Testis (tissue), 3 donors: ENCODE results near the gene LAMA3. TPM values are rescaled to one million over a fixed set of nuclear protein-coding genes. Genes with fewer than 3 reads are reported as not detected.
A peak's percentile ranks its signal among the peaks of the same experiment; 100 is the strongest.

ENCODE experiments used
- DNase-seq: peaks from one replicate; pipeline ENCODE4 v3.0.0-alpha.2; 2019
- H3K27ac ChIP-seq, 2 donors: fragments of 200-600 bp; sonication (generic); one replicate each; pipeline ENCODE4 v1.5.1; 2019
- H3K27me3 ChIP-seq: fragments of 200-600 bp; sonication (generic); one replicate; pipeline ENCODE4 v1.5.1; 2019
- H3K36me3 ChIP-seq: fragments of 200-600 bp; sonication (generic); one replicate; pipeline ENCODE4 v1.5.1; 2017; ENCODE audit warnings: low read depth; ENCODE audit errors: missing control alignments
- H3K4me1 ChIP-seq: fragments of 200-600 bp; sonication (generic); one replicate; pipeline ENCODE4 v1.5.1; 2019
- H3K4me3 ChIP-seq, 2 donors: fragments of 200-600 bp; sonication (generic); one replicate each; pipeline ENCODE4 v1.5.1; 2017 to 2019
- H3K9me3 ChIP-seq: fragments of 200-600 bp; sonication (generic); one replicate; pipeline ENCODE4 v1.5.1; 2017
- POLR2A ChIP-seq: fragments of 450-650 bp; IDR thresholded peaks from one replicate; pipeline ENCODE4 v1.6.1; 2017; ENCODE audit warnings: antibody characterized with exemption, mild to moderate bottlenecking, moderate library complexity
- WGBS, 2 donors: methylation state at CpG; one replicate each; pipeline ENCODE4 v1.1.5; 2018; 5-methylcytosine and 5-hydroxymethylcytosine counted together
- intact Hi-C: fragments of 100-400 bp; cut with DNase I; formaldehyde crosslinking; loops from one replicate; pipeline ENCODE4 v1.15.1; 2023; ENCODE audit warnings: low total_unique reads
- polyA plus RNA-seq: library from polyadenylated mRNA; stranded (reverse); fragments of 350-450 nt; fragmentation: Illumina TruSeq; extraction: RNeasy Lipid Tissue Mini Kit (QIAGEN cat#74804); gene quantifications from one replicate; pipeline ENCODE4 v1.2.3, GENCODE V29; 2014; ENCODE audit warnings: low read depth, low replicate concordance; ENCODE audit not compliant: insufficient read depth
- total RNA-seq, 2 donors: library from RNA; depleted of rRNA; stranded (reverse); fragments of >200 nt; gene quantifications; one replicate each; pipeline ENCODE4 v1.2.3, GENCODE V29; 2016
- TF ChIP-seq, protein P1 (sequence below), 3 experiments: fragments of 450-650 bp in 2 of 3; fragments of 200-600 bp in 1 of 3; sonication (generic) in 1 of 3; IDR thresholded peaks; one replicate each; pipeline ENCODE4 v1.5.1; 2016 to 2019; ENCODE audit warnings: antibody characterized with exemption in 3 of 3, mild to moderate bottlenecking in 2 of 3, moderate library complexity in 1 of 3

Gene LAMA3
- total and polyA plus RNA-seq, 3 donors from 2014 or later: 11.9 to 22.1 (median 14.1) TPM

DNA sequence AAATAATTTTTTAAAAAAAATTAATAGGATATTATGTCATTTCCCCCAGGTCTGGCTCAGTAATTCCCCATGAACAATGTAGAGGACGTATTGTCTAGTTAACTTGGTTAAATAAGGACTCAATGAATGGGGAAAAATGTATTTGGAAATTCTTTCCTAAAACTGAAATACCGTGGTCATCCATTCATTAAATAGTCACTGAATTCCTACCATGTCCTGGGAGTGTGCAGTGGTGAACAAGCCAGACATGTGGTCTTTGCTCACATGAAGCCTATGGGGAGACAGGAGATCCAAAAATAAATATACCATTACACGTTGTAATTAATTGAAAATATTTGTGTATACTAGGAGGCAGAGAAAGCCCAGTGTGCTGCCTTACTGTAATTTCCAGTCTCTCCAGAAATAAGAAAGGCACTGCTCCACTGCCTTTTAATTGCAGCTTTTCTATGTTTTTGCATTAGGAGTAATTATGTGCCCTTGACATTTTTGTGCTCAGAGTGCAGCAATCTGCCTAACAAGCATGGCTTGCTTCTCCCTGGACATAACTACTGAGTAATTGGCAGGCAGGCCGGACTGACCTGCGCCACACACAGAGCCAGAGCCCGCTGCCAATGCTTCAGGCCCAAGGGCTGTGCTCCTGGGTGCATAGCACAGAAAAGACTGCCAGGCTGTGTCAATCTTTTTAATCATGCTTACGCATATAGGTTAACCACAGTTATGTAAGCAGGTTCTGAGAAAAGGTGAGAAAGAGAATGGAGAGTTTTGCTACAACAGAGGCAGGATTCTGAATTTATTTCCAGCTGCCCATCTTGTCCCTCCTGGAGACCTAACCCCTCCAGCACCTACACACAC lies 303.1 kb downstream of the LAMA3 start:
- Histone ChIP-seq H3K4me1 (peaks cover 9% of the 10 kb centered on the region), H3K36me3 (no peaks in the 10 kb centered on the region), H3K4me3 (no peak overlapping the region), H3K9me3 (no peaks in the 10 kb centered on the region), H3K27me3 (no peaks in the 10 kb centered on the region), H3K27ac (no peak overlapping the region)
- intact Hi-C loops: no loop called here
- 38 to 39% methylated on average over 7 of the region's 7 CpGs for WGBS, 2 donors
- TF ChIP-seq POLR2A: no peak
- TF ChIP-seq, protein P1, sequence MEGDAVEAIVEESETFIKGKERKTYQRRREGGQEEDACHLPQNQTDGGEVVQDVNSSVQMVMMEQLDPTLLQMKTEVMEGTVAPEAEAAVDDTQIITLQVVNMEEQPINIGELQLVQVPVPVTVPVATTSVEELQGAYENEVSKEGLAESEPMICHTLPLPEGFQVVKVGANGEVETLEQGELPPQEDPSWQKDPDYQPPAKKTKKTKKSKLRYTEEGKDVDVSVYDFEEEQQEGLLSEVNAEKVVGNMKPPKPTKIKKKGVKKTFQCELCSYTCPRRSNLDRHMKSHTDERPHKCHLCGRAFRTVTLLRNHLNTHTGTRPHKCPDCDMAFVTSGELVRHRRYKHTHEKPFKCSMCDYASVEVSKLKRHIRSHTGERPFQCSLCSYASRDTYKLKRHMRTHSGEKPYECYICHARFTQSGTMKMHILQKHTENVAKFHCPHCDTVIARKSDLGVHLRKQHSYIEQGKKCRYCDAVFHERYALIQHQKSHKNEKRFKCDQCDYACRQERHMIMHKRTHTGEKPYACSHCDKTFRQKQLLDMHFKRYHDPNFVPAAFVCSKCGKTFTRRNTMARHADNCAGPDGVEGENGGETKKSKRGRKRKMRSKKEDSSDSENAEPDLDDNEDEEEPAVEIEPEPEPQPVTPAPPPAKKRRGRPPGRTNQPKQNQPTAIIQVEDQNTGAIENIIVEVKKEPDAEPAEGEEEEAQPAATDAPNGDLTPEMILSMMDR (IDR thresholded peaks at IDR 0.05): no peak
- peak; percentile 66 for DNase-seq

- Histone ChIP-seq H3K9me3 (no peaks in the 10 kb centered on the region), H3K27me3 (no peaks in the 10 kb centered on the region), H3K27ac (no peak overlapping the region), H3K4me1 (peaks cover 9% of the 10 kb centered on the region), H3K36me3 (no peaks in the 10 kb centered on the region), H3K4me3 (no peak overlapping the region)
- DNase-seq: no peak
- TF ChIP-seq, protein P1 (IDR thresholded peaks at IDR 0.05): no peak
- no peak for TF ChIP-seq POLR2A
- WGBS, 2 donors: 45 to 67% methylated on average over 2 of the region's 2 CpGs
- intact Hi-C loops: no loop called here
Measured at GRCh38 chr18:23992941-23993280, 303.7 kb downstream of the LAMA3 start.

- Histone ChIP-seq H3K36me3 (no peaks in the 10 kb centered on the region), H3K4me3 (no peak overlapping the region), H3K27ac (no peak overlapping the region), H3K4me1 (peaks cover 9% of the 10 kb centered on the region), H3K27me3 (no peaks in the 10 kb centered on the region), H3K9me3 (no peaks in the 10 kb centered on the region)
- no peak for TF ChIP-seq POLR2A
- TF ChIP-seq, protein P1 (IDR thresholded peaks at IDR 0.05): no peak
- intact Hi-C loops: no loop called here
- WGBS, 2 donors: 51% methylated on average over 9 of the region's 9 CpGs
- peak; percentile 37 for DNase-seq
Measured at GRCh38 chr18:23994361-23994902, 305.2 kb downstream of the LAMA3 start.

DNA sequence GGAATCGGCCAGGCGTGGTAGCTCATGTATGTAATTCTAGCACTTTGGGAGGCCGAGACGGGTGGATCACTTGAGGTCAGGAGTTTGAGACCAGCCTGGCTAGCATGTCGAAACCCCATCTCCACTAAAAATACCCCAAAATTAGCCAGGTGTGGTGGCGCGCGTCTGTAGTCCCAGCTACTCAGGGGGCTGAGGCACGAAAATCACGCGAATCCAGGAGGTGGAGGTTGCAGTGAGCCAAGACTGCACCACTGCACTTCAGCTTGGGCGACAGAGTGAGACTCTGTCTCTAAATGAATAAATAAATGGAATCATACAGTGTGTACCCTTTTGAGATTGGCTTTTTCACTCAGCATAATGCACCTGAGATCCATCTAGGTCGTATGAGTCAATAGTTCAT lies 305.9 kb downstream of the LAMA3 start:
- no peak overlapping the region for H3K4me3 ChIP-seq
- no peaks in the 10 kb centered on the region for H3K27me3 ChIP-seq
- WGBS, 2 donors: 94 to 96% methylated on average over 13 of the region's 13 CpGs
- peaks cover 9% of the 10 kb centered on the region for H3K4me1 ChIP-seq
- no peak overlapping the region for H3K27ac ChIP-seq
- no peaks in the 10 kb centered on the region for H3K9me3 ChIP-seq
- intact Hi-C loops: no loop called here
- no peaks in the 10 kb centered on the region for H3K36me3 ChIP-seq
- no peak for DNase-seq
- TF ChIP-seq, protein P1 (IDR thresholded peaks at IDR 0.05): no peak
- no peak for TF ChIP-seq POLR2A
